ENCODE measurements around the gene SGIP1. TPM values are rescaled to one million over a fixed set of nuclear protein-coding genes. Genes with fewer than 3 reads are reported as not detected.
"Not testable (repeated sequence)": the region's sequence is repeated elsewhere in the genome, so short reads cannot be mapped to it uniquely, and the experiment has no call there.

Gene SGIP1
- total RNA-seq, 1 donor from 2014 or later = 123 TPM

DNA sequence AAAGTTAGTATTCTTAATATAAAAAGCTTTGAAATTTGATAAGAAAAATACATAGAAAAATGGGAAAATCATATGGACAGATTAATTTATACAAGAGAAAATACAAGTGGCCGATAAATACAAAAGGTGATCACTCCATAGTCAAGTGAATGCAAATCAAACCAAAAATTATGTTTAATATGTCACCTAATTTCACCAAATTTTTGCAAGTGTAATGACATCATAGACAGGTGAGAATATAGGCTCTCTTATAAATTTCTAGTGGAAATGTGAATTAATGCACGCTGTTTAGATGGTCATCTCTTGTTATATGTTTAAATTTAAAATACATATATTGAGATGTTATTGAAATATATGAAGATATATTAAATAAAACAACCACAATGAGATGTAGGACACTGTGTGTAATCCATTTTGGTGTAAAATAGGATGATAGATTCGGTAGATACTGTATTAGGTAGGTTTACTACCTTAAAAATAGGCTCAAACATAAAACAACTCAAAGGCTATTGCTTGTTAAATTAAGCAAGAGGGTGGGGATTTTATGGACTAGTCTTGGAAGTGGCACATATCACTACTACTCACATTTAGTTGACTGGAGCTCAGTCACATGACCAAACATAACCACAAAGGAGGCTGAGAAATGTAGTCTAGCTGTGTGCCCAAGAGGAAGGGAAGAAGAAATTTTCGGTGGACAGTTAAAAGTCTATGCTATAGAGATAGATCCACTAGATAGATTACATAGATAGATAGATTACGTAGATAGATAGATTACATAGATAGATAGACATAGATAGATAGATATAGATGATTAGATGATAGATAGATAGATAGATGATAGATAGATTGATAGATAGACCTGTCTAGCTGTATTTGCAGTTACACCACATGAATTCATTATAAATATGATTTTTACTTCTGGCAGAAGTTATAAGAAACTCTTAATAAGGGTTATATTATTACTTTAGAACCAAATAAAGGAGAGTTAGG is 258.0 kb downstream of the SGIP1 start:
- H3K27ac Mint-ChIP-seq (ENCODE audit: unreplicated experiment) = no peak overlapping the region
- no peak for DNase-seq (ENCODE audit: extremely low spot score, unreplicated experiment)
- peaks cover 23% of the 10 kb centered on the region for H3K27me3 Mint-ChIP-seq (ENCODE audit: unreplicated experiment)
- no peaks in the 10 kb centered on the region for H3K36me3 Mint-ChIP-seq (ENCODE audit: unreplicated experiment)
- H3K4me1 Mint-ChIP-seq (ENCODE audit: unreplicated experiment) = no peaks in the 10 kb centered on the region
- TF ChIP-seq, protein P1, sequence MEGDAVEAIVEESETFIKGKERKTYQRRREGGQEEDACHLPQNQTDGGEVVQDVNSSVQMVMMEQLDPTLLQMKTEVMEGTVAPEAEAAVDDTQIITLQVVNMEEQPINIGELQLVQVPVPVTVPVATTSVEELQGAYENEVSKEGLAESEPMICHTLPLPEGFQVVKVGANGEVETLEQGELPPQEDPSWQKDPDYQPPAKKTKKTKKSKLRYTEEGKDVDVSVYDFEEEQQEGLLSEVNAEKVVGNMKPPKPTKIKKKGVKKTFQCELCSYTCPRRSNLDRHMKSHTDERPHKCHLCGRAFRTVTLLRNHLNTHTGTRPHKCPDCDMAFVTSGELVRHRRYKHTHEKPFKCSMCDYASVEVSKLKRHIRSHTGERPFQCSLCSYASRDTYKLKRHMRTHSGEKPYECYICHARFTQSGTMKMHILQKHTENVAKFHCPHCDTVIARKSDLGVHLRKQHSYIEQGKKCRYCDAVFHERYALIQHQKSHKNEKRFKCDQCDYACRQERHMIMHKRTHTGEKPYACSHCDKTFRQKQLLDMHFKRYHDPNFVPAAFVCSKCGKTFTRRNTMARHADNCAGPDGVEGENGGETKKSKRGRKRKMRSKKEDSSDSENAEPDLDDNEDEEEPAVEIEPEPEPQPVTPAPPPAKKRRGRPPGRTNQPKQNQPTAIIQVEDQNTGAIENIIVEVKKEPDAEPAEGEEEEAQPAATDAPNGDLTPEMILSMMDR (IDR thresholded peaks at IDR 0.05) = no peak
- H3K9me3 Mint-ChIP-seq (ENCODE audit: unreplicated experiment) = no peaks in the 10 kb centered on the region
- H3K4me3 Mint-ChIP-seq (ENCODE audit: unreplicated experiment) = no peak overlapping the region

DNA sequence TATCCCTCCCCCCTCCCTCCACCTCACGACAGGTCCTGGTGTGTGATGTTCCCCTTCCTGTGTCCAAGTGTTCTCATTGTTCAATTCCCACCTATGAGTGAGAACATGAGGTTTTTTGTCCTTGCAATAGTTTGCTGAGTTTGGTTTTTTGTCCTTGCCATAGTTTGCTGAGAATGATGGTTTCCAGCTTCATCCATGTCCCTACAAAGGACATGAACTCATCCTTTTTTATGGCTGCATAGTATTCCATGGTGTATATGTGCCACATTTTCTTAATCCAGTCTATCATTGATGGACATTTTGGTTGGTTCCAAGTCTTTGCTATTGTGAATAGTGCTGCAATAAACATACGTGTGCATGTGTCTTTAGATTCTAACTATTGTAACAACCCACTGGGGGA is 261.9 kb downstream of the SGIP1 start:
- DNase-seq (ENCODE audit: extremely low spot score, unreplicated experiment); H3K36me3 Mint-ChIP-seq (ENCODE audit: unreplicated experiment); H3K4me1 Mint-ChIP-seq (ENCODE audit: unreplicated experiment): not testable (repeated sequence)

More for the DNA sequence above, 261.9 kb downstream of the SGIP1 start:
- H3K9me3 Mint-ChIP-seq (ENCODE audit: unreplicated experiment); H3K4me3 Mint-ChIP-seq (ENCODE audit: unreplicated experiment); H3K27ac Mint-ChIP-seq (ENCODE audit: unreplicated experiment): not testable (repeated sequence)
- peaks cover 22% of the 10 kb centered on the region for H3K27me3 Mint-ChIP-seq (ENCODE audit: unreplicated experiment)

Small RNAs within 50 kb of the gene (microRNA-seq; reads per million reads assigned to microRNA genes)
- gene MIR3117 (ENCODE audit: unreplicated experiment) = 30.7 reads per million, percentile 36 among the genes with 10 or more reads in this experiment

Other genes starting within 250 kb of the SGIP1 start
- gene DYNLT5, start 218.3 kb downstream of the SGIP1 start, total RNA-seq = 0.18 and 0.35 TPM in 2 replicates

All from osteocyte (in vitro differentiated cells).